ENCODE measurements around the gene RNF43. TPM values are rescaled to one million over a fixed set of nuclear protein-coding genes. Genes with fewer than 3 reads are reported as not detected.
"Not testable (repeated sequence)": the region's sequence is repeated elsewhere in the genome, so short reads cannot be mapped to it uniquely, and the experiment has no call there.

The RNF43 gene
- polyA plus RNA-seq, 5 donors = 30.2 to 52.8 (median 47.3) TPM

DNA sequence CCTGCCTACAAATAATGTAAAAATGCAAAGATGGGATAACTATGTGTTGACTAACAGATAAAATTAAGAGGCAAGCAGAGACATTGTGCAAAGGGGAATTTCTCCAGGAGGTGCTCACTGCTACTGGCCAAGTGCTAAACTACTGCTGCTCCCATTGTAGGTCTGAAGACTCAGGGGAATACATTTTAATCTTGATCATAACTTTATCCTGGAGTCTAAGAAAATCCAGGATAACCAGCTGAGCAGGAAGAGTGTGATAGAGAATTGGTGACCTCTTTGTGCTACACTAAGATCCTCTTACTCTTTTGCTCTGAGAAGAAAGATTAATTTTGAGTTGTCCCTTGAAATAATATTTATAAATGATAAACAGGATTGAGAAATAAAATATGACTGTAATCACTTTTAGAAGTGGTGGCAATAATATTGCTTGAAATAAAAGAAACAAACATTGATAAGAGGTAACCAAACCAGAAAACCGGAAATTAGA lies 5.9 kb downstream of the RNF43 start:
- DNase-seq = no peak

GRCh38 chr17:58410714-58411407 lies 6.5 kb downstream of the RNF43 start:
- no peak for DNase-seq

DNA sequence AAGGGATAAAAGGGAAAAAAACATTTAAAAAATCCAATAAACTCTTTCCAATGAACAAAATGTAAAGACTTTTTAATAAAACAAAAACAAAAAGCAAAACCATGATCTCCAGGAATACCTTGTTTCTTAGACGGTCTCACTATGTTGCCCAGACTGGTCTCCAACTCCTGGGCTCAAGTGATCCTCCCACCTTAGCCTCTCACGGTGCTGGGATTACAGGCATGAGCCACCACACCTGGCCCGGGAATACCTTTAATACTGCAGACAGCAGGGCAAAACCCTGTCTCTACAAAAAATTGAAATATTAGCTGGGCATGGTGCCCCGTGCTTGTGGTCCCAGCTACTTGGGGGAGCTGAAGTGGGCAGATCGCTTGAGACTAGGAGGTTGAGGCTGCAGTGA lies 7.9 kb downstream of the RNF43 start:
- DNase-seq = no peak

GRCh38 chr17:58403311-58403710 lies 14.0 kb downstream of the RNF43 start:
- DNase-seq = no peak

- DNase-seq = no peak
These were observed 14.7 kb downstream of the RNF43 start for GRCh38 chr17:58402679-58403078.

- DNase-seq = no peak
These were observed 15.3 kb downstream of the RNF43 start for GRCh38 chr17:58402047-58402446.

DNA sequence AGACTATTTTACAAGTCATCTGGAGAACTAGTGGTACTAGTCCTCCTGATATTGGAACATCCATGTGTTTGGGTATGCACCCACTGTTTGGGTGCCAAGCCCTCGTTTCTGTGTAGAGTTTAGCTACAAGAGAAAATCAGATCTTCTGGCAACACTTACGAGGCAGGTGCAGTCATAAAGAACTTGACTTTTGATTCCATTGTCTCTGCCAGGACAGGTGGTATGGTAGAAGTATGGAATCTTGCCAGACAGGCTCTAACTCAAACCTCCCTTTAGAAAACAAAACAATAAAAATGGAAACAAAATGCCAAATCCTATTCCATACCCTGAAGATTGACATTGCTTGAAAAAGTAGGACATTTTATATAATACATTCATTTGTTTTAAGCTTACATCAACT lies 16.0 kb downstream of the RNF43 start:
- no peak for DNase-seq

DNA sequence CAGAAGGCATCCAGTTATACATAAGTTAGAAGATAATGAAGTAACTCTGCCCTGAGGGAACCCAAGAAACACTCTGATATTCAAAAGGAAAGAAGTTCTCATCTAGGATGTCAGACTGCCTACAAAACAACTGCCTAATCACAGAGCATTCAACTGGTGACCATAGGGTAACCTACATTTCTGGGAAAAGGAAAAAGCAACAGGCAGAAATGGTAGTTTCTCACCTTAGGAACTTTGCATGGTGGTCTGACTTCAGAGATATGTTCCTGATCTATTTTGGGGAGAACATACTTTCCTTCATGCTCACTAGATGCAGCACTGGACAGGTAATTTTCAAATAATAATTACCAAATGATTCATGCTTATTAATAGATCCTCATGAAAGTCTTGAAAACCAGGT lies 16.5 kb downstream of the RNF43 start:
- DNase-seq = no peak

DNA sequence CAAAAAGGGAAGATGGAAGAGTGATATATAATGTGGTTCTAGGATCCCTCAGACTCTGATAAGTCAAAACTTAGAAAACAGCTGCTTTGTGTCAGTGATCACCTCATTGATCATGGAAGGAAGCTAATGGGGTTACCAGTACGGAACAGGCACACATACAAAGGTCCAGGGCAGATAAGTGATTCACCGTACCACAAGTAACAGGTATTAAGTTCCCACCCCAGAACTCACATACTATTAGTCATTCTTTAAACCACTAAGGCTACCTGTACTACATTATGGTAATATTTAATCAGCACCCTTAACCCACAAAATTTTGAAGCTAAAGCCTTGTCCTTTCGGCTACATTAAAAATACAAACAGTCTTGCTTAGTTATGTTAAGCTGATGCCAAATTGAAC lies 17.4 kb downstream of the RNF43 start:
- DNase-seq = no peak

DNA sequence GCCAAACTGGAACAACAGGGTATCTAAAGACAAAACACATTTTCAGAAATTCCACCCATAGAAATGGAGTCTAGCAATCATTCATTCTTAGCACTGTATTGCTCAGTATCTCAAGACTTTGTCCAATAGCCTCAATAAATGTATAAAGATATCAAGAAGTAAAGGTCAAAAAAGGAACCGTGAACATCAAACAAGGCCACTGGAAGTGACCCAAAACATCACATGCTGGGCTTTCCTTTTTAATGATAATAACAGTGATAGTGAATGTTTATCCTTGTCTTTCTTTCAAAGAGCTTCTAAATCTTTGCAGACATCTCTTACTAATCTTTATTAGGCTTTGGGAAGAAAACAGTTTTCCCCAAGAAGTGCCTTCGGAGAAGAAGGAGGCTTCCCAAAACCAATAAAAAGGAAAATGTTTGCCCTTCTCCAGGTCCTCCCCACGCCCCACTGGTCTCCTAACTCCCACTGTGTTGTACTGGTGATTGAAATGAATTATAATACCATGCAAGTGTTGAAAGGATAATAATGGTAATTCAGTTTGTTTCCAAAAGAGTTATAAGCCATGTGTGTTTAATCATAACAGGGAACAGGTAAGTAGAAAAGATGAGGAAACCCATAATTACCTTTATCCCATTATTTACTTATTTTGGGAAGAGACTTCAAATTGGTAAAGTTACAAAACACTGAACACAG lies 18.6 kb downstream of the RNF43 start:
- no peak for DNase-seq

- not testable (repeated sequence) for DNase-seq
These were observed 19.9 kb downstream of the RNF43 start for GRCh38 chr17:58397421-58397820.

DNA sequence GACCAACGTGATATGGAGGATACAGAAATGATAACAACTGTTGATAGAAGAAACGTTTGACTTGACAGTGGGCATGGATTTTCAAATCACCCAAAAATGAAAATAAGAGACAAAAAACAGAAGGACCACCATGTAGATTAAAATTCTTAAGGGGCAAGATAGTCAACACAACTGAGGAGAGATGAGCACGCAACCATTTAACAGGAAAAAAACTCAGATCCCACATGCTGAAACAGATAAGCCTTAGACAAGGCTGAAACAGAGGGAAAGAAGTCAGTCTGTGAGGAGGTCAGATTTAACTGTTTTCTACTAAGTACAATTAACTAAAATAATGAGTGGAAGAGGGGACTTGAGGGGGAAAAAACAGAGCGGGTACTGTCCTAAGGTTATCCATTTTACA lies 21.2 kb downstream of the RNF43 start:
- DNase-seq = no peak

DNA sequence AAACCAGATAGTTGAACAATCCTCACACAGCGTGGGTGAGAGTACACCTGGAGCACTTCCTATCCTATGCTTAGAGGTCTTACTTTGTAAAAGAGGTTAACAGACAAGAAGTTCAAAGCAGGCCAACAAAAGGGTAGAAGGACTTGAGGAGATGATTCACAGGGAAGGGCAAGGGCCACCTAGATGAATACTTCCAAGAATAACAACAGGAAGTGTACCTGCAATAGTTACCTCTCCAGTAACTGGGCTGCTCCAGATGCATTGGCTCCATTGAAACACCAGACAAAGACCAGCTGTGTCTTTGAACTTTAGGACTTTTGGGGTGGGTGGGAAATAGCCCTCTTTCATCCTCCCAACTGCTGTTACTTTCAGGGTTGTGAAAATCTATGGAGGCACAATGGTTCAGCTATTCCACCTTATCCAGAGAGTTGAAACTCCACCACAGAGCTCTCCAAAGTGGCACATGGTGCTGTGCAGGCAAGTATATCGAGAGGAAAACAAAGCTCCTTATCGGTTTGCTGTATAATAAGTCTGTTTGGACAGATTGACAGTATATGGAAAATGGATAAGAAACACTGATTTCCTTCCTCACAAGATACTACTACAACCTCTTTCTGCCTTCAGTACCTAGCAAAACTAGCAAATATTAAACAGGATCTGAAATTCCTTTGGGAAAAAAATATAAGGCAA lies 22.7 kb downstream of the RNF43 start:
- DNase-seq = no peak

DNA sequence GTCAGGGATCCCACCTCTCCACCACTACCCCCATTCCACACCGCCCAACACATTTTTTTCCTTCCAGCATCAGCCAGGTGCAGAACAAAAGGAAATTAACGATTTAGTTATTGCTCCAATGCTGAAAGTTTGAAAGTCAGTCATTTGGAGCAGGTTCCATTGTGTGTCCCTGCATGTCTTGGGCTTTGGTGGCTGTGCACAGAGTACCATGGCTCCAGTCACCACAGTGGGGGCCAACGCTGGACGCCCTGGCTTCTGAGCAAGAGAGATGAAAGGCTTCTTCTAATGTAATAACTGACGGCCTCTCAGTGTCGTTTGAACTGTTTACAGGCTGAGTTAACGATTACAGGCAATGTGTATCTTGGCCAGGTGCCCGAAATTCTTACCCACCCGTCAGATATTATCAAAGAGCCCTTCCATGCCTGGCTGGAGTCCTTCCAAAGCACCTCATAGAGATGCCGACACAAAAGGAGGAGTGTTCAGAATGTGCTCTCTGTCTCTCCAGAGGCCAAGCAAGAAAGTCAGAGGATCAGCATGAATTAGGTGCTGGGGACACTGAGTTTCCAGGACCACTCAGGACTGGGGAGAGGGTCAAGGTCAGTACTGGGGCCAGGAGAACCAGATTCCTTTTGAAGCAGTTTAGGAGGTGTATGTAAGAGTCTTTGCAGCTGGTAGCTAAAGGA lies 25.9 kb downstream of the RNF43 start:
- peak; percentile 80 to 89 for DNase-seq

GRCh38 chr17:58390884-58391283 lies 26.4 kb downstream of the RNF43 start:
- DNase-seq = no peak

GRCh38 chr17:58388302-58389190 lies 28.8 kb downstream of the RNF43 start:
- DNase-seq = no peak

DNA sequence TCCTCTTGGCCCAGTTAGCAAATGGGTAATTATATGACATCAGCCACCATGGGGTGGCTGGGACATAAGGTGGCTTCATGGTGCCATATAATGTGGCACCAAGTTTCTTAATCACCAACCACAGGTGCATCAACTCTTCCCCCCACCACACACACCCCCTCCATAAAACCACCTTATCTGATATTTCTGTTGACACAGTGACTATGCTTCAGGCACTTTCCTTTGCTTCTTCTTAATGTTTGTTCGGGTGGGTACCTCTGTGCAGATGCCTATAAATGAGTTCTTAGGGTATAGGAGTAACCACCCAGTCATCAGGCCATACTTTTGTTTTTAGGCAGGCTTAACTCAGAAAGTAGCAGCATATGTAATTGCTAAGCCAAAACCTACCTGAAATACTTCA lies 29.5 kb downstream of the RNF43 start:
- DNase-seq = no peak

GRCh38 chr17:58386708-58387107 lies 30.6 kb downstream of the RNF43 start:
- no peak for DNase-seq

DNA sequence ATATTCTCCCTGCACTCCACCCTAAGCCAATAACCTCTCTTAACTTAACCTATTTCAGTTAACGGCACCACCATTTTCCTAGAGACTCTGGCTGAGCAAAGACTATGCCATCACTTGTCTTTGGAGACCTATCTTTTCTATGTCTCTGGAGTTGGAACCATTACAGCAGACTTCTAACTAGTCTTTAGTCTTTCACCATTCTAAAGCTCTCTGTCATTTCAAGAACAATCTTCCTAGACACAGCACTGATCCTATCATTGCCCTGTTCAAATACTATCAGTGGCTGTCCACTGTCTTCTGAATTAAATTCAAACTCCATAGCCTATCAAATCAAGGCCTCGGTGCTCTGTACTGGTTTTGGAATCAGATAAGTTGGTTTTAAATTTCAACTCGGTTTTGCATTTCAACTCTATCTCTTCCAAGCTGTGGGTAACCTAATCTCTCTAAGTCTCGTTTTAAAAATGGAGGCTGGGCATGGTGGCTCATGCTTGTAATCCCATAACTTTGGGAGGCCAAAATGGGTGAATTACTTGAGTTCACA lies 31.9 kb downstream of the RNF43 start:
- DNase-seq = no peak

DNA sequence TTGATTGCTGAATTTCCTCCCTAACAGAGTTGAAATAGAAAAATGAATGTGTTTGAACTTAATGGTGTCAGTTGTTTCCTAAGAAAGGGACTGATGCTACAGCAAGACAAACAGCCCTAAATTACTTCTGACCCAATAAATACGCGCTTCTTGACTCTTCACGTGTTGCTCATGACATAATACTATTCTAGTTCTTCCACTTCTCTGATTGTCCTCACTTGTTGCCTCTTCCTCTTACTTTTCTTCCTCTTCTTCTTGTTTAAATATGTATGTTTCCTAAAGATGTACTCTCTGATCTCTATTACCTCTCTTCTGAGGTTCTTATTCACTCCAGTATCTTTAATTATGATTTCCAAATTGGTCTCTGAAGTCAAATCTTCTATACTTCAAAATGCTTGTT lies 32.4 kb downstream of the RNF43 start:
- DNase-seq = no peak

DNA sequence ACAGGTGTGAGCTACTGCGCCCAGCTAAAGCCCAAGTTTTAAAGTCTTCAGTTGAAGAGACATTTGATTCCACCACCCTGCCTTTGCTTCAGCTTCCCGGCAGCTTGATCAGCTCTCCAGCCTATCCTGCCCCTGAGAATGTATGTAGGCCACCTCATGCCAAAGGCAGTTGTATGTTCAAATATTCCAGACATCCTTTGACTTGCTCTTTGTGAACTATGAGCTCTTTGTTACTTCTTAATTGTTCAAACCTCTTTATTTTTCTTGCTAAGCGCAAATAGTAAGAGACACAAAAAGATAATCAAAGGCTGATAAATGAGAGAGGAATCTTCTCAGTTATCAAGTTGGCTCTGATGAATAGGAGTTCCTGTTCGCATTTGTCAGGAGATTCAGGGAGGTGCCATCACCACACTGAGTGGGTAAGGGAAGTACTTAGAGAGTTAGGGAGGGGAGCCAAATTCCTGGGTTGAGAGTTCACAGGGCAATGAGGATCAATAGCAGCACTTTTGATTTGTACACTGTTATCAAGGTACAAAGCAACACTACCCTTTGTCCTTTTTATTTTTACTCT lies 33.4 kb downstream of the RNF43 start:
- no peak for DNase-seq

All from right lung (tissue), 5 donors.